HUES64 (cell line): ENCODE measurements around the gene JAM2.
"Not testable (repeated sequence)": the region's sequence is repeated elsewhere in the genome, so short reads cannot be mapped to it uniquely, and the experiment has no call there.

ENCODE experiments used
- H3K27ac ChIP-seq: 2 replicates; pipeline ENCODE4 v1.7.0; 2013; ENCODE audit warnings: low read depth, low read length, inconsistent platforms
- H3K27me3 ChIP-seq: 2 replicates; pipeline ENCODE4 v1.6.1; 2013; ENCODE audit warnings: mild to moderate bottlenecking, low read length; ENCODE audit not compliant: insufficient read depth
- H3K36me3 ChIP-seq: 2 replicates; pipeline ENCODE4 v1.6.1; 2013; ENCODE audit warnings: mild to moderate bottlenecking, low read length; ENCODE audit not compliant: insufficient read depth
- H3K4me1 ChIP-seq: 2 replicates; pipeline ENCODE4 v1.6.1; 2013; ENCODE audit warnings: mild to moderate bottlenecking, low read length, moderate library complexity; ENCODE audit not compliant: insufficient read depth
- H3K4me3 ChIP-seq: 2 replicates; pipeline ENCODE4 v1.5.1; 2013; ENCODE audit warnings: mild to moderate bottlenecking, low read length, moderate library complexity
- H3K9ac ChIP-seq: 2 replicates; pipeline ENCODE4 v1.6.1; 2013; ENCODE audit warnings: mild to moderate bottlenecking, low read depth, low read length
- H3K9me3 ChIP-seq: 2 replicates; pipeline ENCODE4 v1.6.1; 2013; ENCODE audit warnings: low read depth, low read length; ENCODE audit not compliant: insufficient read depth
- WGBS: fragments of 150-250, 120-280 bp; methylation state at CpG from one replicate; pipeline ENCODE4 v1.1.7; 2013; ENCODE audit warnings: missing lambda C conversion rate; 5-methylcytosine and 5-hydroxymethylcytosine counted together

JAM2 gene

GRCh38 chr21:25689226-25689625 is 50.2 kb downstream of the JAM2 start:
- Histone ChIP-seq H3K4me3 (no peak overlapping the region), H3K9ac (no peak overlapping the region), H3K4me1 (no peaks in the 10 kb centered on the region), H3K27me3 (no peaks in the 10 kb centered on the region), H3K36me3 (no peaks in the 10 kb centered on the region), H3K27ac (no peak overlapping the region), H3K9me3 (no peaks in the 10 kb centered on the region)
- 76% methylated on average over 1 of the region's 1 CpG for WGBS

DNA sequence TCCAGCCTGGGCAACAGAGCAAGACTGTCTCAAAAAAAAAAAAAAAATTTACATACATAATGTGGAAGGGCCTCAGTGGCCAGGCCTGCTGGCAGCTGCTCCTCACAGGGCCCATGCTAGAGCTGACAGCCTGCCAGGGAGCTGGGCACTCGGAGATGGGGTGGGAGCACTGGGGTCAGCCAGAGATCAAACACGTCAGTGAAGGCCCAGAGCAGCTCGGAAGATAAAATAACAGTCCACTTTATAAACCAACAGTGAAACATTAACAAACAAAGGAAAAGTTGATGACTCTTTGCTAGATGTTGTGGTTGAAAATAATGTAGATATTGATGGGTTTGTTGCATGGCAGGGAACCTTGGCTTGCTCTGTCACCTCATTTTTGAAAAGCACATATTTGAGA is 52.9 kb downstream of the JAM2 start:
- H3K9ac ChIP-seq, result no peak overlapping the region
- no peak overlapping the region for H3K4me3 ChIP-seq
- no peak overlapping the region for H3K27ac ChIP-seq
- WGBS, result 99% methylated on average over 2 of the region's 3 CpGs
- H3K27me3 ChIP-seq, result no peaks in the 10 kb centered on the region
- H3K9me3 ChIP-seq, result no peaks in the 10 kb centered on the region
- no peaks in the 10 kb centered on the region for H3K36me3 ChIP-seq
- no peaks in the 10 kb centered on the region for H3K4me1 ChIP-seq

DNA sequence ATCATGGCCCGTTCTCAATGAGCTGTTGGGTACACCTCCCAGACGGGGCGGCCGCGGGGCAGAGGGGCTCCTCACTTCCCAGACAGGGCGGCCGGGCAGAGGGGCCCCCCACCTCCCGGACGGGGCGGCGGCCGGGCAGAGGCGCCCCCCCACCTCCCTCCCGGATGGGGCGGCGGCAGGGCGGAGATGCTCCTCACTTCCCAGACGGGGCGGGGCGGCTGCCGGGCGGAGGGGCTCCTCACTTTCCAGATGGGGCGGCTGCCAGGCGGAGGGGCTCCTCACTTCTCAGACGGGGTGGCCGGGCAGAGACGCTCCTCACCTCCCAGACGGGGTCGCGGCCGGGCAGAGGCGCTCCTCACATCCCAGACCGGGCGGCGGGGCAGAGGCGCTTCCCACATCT is 56.4 kb downstream of the JAM2 start:
- H3K9me3 ChIP-seq, H3K27ac ChIP-seq, H3K9ac ChIP-seq, H3K4me1 ChIP-seq, H3K4me3 ChIP-seq, H3K36me3 ChIP-seq, H3K27me3 ChIP-seq: not testable (repeated sequence)
- WGBS, result 93% methylated on average over 36 of the region's 36 CpGs

- Histone ChIP-seq H3K9ac (no peak overlapping the region), H3K9me3 (0 out of 2 replicates have a peak, but pooled peaks cover 2% of the 10 kb centered on the region), H3K4me3 (no peak overlapping the region), H3K27me3 (no peaks in the 10 kb centered on the region), H3K36me3 (no peaks in the 10 kb centered on the region), H3K27ac (no peak overlapping the region), H3K4me1 (no peaks in the 10 kb centered on the region)
- 90% methylated on average over 1 of the region's 1 CpG for WGBS
Observed at GRCh38 chr21:25700741-25701140, 61.7 kb downstream of the JAM2 start.

GRCh38 chr21:25701529-25701928 is 62.5 kb downstream of the JAM2 start:
- Histone ChIP-seq H3K36me3 (no peaks in the 10 kb centered on the region), H3K27ac (no peak overlapping the region), H3K9ac (no peak overlapping the region), H3K9me3 (0 out of 2 replicates have a peak, but pooled peaks cover 2% of the 10 kb centered on the region), H3K27me3 (no peaks in the 10 kb centered on the region), H3K4me1 (no peaks in the 10 kb centered on the region), H3K4me3 (no peak overlapping the region)
- WGBS, result 71% methylated on average over 1 of the region's 4 CpGs

DNA sequence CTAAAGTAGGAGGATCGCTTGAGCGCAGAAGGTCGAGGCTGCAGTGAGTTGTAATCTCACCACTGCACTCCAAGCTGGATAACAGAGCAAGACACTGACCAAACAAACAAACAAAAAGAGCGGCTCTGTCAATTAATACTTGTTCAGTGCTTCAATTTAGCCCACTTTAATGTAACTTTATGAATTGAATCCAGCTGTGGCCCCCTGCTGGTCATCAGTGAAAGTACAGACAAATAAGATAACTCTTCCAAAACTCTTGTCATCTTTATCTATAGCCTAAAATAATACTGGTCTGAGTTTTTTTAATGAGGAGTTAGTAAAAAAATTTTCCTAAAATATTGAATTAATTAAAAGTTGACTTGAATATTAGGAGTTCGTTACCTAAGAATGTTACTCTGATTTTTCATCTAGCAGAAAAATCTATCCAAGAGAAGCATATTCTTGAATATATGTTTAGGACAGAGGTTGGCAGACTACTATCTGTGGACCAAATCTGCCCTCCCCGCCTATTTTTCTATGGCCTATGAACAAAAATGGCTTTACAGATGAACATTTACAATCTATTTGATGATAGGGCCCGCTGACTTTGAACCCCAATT is 69.5 kb downstream of the JAM2 start:
- no peaks in the 10 kb centered on the region for H3K27me3 ChIP-seq
- H3K36me3 ChIP-seq, result no peaks in the 10 kb centered on the region
- no peak overlapping the region for H3K27ac ChIP-seq
- 78% methylated on average over 6 of the region's 7 CpGs for WGBS
- no peaks in the 10 kb centered on the region for H3K4me1 ChIP-seq
- H3K9me3 ChIP-seq, result no peaks in the 10 kb centered on the region
- no peak overlapping the region for H3K9ac ChIP-seq
- no peak overlapping the region for H3K4me3 ChIP-seq

GRCh38 chr21:25709684-25710265 is 70.7 kb downstream of the JAM2 start:
- Histone ChIP-seq H3K9me3 (no peaks in the 10 kb centered on the region), H3K27ac (no peak overlapping the region), H3K36me3 (no peaks in the 10 kb centered on the region), H3K4me3 (no peak overlapping the region), H3K27me3 (no peaks in the 10 kb centered on the region), H3K9ac (no peak overlapping the region), H3K4me1 (no peaks in the 10 kb centered on the region)
- WGBS, result 93% methylated on average over 5 of the region's 5 CpGs

- Histone ChIP-seq H3K4me3 (no peak overlapping the region), H3K27ac (no peak overlapping the region), H3K9me3 (no peaks in the 10 kb centered on the region), H3K9ac (no peak overlapping the region), H3K36me3 (no peaks in the 10 kb centered on the region), H3K27me3 (no peaks in the 10 kb centered on the region), H3K4me1 (no peaks in the 10 kb centered on the region)
- WGBS, result 84% methylated on average over 5 of the region's 5 CpGs
Observed at GRCh38 chr21:25710550-25710949, 71.5 kb downstream of the JAM2 start.

DNA sequence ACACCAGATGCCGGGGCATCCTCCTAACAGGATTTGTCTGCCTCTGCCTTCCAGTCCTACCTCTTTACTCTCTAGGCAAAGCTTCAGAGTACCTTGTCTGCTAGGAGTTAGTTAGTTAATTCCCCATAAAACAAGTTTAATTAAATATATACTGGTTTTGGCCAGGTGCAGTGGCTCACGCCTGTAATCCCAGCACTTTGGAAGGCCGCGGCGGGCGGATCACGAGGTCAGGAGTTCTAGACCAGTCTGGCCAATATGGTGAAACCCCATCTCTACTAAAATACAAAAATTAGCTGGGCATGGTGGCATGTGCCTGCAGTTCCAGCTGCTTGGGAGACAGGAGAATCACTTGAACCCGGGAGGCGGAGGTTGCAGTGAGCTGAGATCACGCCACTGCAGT is 75.0 kb downstream of the JAM2 start:
- not testable (repeated sequence) for H3K4me3 ChIP-seq, H3K9me3 ChIP-seq, H3K27ac ChIP-seq, H3K36me3 ChIP-seq, H3K27me3 ChIP-seq, H3K9ac ChIP-seq, H3K4me1 ChIP-seq
- WGBS, result 95% methylated on average over 10 of the region's 10 CpGs

DNA sequence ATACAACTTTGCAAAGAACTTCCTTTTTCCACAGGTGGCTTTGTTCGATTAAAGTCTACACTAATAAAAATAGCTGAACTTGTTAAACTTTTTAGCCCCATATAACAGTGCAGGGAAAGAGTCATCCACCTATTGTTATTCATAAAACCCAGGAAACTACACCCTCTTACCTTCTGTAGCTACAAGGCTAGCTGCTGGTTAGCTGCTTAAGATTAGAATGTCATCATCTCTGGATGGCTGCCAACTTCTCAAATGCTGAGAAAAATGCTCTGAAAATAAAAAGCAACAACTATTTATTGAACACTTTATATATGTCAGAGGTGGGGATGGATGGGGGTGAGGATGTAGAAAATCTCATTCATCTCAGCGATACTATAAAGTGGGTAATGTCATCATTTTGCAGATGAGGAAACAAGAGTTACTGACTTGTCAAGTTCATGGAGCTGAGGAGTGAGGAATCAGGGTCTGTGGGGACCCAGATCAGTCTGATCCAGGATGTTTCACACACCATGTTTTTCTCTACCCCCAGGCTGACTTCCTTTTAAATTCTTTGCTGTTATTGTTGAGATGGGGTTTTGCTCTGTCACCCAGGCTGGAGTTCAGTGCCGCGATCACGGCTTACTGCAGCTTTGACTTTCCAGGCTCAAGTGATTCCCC is 78.6 kb downstream of the JAM2 start:
- 94% methylated on average over 5 of the region's 5 CpGs for WGBS
- Histone ChIP-seq H3K9ac (no peak overlapping the region), H3K36me3 (peaks cover 12% of the 10 kb centered on the region), H3K27ac (peak overlapping the region; percentile 46; the same call in 1 of the 2 replicates), H3K9me3 (no peaks in the 10 kb centered on the region), H3K4me3 (no peak overlapping the region), H3K4me1 (peaks cover 8% of the 10 kb centered on the region), H3K27me3 (no peaks in the 10 kb centered on the region)

GRCh38 chr21:25721987-25722386 is 82.9 kb downstream of the JAM2 start:
- 94% methylated on average over 3 of the region's 3 CpGs for WGBS
- peaks cover 52% of the 10 kb centered on the region for H3K36me3 ChIP-seq

More at GRCh38 chr21:25721987-25722386, 82.9 kb downstream of the JAM2 start:
- H3K4me3 ChIP-seq, result no peak overlapping the region
- H3K9ac ChIP-seq, result no peak overlapping the region
- H3K27ac ChIP-seq, result no peak overlapping the region
- H3K9me3 ChIP-seq, result no peaks in the 10 kb centered on the region
- peaks cover 8% of the 10 kb centered on the region for H3K4me1 ChIP-seq
- H3K27me3 ChIP-seq, result no peaks in the 10 kb centered on the region
